ENCODE results near the gene PSMC3.

PSMC3 gene

DNA sequence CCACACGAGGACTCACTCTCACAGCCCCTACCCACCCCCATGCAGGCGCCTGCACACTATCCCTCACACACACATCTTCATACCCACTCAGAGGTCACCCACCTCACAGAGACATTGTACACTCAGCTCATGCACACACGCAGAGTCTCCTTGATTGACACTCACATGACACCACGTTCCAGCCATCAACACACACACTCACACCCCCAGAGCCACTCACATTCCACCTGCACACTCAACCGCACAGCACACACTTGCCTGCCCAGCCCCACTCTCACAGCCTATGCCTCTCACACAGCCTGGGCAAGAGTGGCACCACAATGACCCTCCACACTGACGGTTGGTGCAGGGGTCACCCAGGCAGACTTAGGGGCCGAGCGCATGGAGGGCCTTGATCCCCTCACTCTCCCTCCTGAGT is 50.1 kb downstream of the PSMC3 start:
- Histone ChIP-seq H2AFZ (ENCODE audit: low read length) (no peak overlapping the region), H4K20me1 (ENCODE audit: insufficient read depth, low read length) (no peaks in the 10 kb centered on the region), H3K4me2 (ENCODE audit: low read length) (peak overlapping the region; percentile 71), H3K9ac (ENCODE audit: low read length) (peak overlapping the region; percentile 89), H3K9me3 (ENCODE audit: low read length) (no peaks in the 10 kb centered on the region), H3F3A (ENCODE audit: insufficient read depth, low read length) (no peaks in the 10 kb centered on the region), H3K79me2 (ENCODE audit: insufficient read depth, low read length) (peaks cover 14% of the 10 kb centered on the region; the same call in 1 of the 2 replicates), H3K9me2 (ENCODE audit: low read depth, low read length) (no peaks in the 10 kb centered on the region), H3K27me3 (ENCODE audit: insufficient read depth, low read length) (no peaks in the 10 kb centered on the region), H3K4me3 (ENCODE audit: low read depth, low read length, poor library complexity, severe bottlenecking) (peak overlapping the region; percentile 86), H3K36me3 (ENCODE audit: insufficient read depth, low read length) (peaks cover 32% of the 10 kb centered on the region), H3K27ac (ENCODE audit: low read depth, low read length, poor library complexity, severe bottlenecking) (peak overlapping the region; percentile 90), H3K4me1 (ENCODE audit: insufficient read depth, low read length, severe bottlenecking) (peaks cover 45% of the 10 kb centered on the region)
- no peak for TF ChIP-seq EZH2 (IDR thresholded peaks at IDR 0.05; ENCODE audit: borderline replicate concordance, low read length)
- TF ChIP-seq, protein P1, sequence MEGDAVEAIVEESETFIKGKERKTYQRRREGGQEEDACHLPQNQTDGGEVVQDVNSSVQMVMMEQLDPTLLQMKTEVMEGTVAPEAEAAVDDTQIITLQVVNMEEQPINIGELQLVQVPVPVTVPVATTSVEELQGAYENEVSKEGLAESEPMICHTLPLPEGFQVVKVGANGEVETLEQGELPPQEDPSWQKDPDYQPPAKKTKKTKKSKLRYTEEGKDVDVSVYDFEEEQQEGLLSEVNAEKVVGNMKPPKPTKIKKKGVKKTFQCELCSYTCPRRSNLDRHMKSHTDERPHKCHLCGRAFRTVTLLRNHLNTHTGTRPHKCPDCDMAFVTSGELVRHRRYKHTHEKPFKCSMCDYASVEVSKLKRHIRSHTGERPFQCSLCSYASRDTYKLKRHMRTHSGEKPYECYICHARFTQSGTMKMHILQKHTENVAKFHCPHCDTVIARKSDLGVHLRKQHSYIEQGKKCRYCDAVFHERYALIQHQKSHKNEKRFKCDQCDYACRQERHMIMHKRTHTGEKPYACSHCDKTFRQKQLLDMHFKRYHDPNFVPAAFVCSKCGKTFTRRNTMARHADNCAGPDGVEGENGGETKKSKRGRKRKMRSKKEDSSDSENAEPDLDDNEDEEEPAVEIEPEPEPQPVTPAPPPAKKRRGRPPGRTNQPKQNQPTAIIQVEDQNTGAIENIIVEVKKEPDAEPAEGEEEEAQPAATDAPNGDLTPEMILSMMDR (IDR thresholded peaks at IDR 0.05; ENCODE audit: low read length), result no peak

DNA sequence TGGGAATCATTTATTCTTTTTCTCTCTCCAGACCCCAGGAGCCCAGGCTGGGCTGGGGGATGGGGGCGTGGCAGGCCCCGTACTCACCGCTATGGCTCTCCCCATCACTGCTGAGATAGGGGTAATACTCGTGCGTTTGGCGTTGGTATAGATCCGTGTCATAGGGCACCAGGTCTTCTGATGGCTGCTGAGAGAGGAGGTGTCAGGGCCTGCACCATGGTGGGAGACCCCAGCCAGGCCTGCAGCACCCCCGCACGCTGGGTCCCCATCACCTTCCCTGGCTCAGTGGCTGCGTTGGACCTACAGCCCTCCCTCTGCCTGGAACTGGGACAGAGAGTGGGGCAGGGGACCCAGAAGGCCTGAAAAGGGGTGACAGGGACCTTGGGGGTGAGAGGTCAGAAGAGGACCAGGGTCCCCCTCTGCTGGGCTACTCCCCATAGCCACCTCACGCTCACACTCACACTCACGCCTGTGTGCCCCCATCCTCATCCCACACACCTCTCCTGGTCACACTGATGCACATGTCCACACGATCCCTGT is 50.6 kb downstream of the PSMC3 start:
- Histone ChIP-seq H3K9ac (ENCODE audit: low read length) (peak overlapping the region; percentile 89; the same call in 1 of the 2 replicates), H3F3A (ENCODE audit: insufficient read depth, low read length) (no peaks in the 10 kb centered on the region), H3K79me2 (ENCODE audit: insufficient read depth, low read length) (peaks cover 14% of the 10 kb centered on the region; the same call in 1 of the 2 replicates), H3K4me1 (ENCODE audit: insufficient read depth, low read length, severe bottlenecking) (peaks cover 45% of the 10 kb centered on the region), H3K4me2 (ENCODE audit: low read length) (peak overlapping the region; percentile 71), H2AFZ (ENCODE audit: low read length) (no peak overlapping the region), H3K9me2 (ENCODE audit: low read depth, low read length) (no peaks in the 10 kb centered on the region), H3K27me3 (ENCODE audit: insufficient read depth, low read length) (no peaks in the 10 kb centered on the region), H3K27ac (ENCODE audit: low read depth, low read length, poor library complexity, severe bottlenecking) (peak overlapping the region; percentile 90), H3K9me3 (ENCODE audit: low read length) (no peaks in the 10 kb centered on the region), H3K4me3 (ENCODE audit: low read depth, low read length, poor library complexity, severe bottlenecking) (peak overlapping the region; percentile 86), H4K20me1 (ENCODE audit: insufficient read depth, low read length) (no peaks in the 10 kb centered on the region), H3K36me3 (ENCODE audit: insufficient read depth, low read length) (peaks cover 36% of the 10 kb centered on the region)
- TF ChIP-seq, protein P1 (IDR thresholded peaks at IDR 0.05; ENCODE audit: low read length), result no peak
- TF ChIP-seq EZH2 (IDR thresholded peaks at IDR 0.05; ENCODE audit: borderline replicate concordance, low read length), result no peak

DNA sequence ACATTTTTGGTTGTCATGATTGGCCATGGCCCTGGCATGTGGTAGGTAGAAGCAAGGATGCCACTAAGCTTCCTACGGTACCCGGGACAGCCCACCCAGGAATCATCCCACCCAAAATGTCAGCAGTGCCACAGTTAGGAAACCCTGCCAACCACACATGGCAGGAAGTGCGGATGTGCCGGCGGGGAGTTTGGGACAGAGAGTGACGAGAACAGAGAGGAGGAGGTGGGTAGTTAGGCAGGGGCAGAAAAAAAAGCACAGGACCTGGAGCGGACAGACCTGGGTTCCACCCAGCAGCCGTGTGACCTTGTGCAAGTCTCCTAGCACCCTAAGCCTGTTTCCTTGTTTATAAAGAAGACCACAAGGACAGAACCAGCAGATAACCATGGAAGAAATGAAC is 51.2 kb downstream of the PSMC3 start:
- no peak overlapping the region for H3K4me3 ChIP-seq (ENCODE audit: low read depth, low read length, poor library complexity, severe bottlenecking)
- no peak for TF ChIP-seq EZH2 (IDR thresholded peaks at IDR 0.05; ENCODE audit: borderline replicate concordance, low read length)
- TF ChIP-seq, protein P1 (IDR thresholded peaks at IDR 0.05; ENCODE audit: low read length), result no peak
- H3K36me3 ChIP-seq (ENCODE audit: insufficient read depth, low read length), result peaks cover 39% of the 10 kb centered on the region
- H3K4me1 ChIP-seq (ENCODE audit: insufficient read depth, low read length, severe bottlenecking), result peaks cover 45% of the 10 kb centered on the region
- H3K27ac ChIP-seq (ENCODE audit: low read depth, low read length, poor library complexity, severe bottlenecking), result peak overlapping the region; percentile 90
- H3K27me3 ChIP-seq (ENCODE audit: insufficient read depth, low read length), result no peaks in the 10 kb centered on the region
- H3K9ac ChIP-seq (ENCODE audit: low read length), result no peak overlapping the region; the same call in 1 of the 2 replicates
- H3K4me2 ChIP-seq (ENCODE audit: low read length), result peak overlapping the region; percentile 71
- H3F3A ChIP-seq (ENCODE audit: insufficient read depth, low read length), result no peaks in the 10 kb centered on the region
- no peak overlapping the region for H2AFZ ChIP-seq (ENCODE audit: low read length)
- H3K79me2 ChIP-seq (ENCODE audit: insufficient read depth, low read length), result peaks cover 14% of the 10 kb centered on the region; the same call in 1 of the 2 replicates
- no peaks in the 10 kb centered on the region for H4K20me1 ChIP-seq (ENCODE audit: insufficient read depth, low read length)
- H3K9me3 ChIP-seq (ENCODE audit: low read length), result no peaks in the 10 kb centered on the region
- no peaks in the 10 kb centered on the region for H3K9me2 ChIP-seq (ENCODE audit: low read depth, low read length)
